NCI-H2171 treated with DMSO at 0.1 percent for 48 hours (cell line): ENCODE measurements around the gene TFCP2L1.
A peak's percentile ranks its signal among the peaks of the same experiment; 100 is the strongest.

Experiments used
- DNase-seq: peaks from one replicate; lab custom pipeline; 2025; lab: John Stamatoyannopoulos, UW

Gene TFCP2L1

DNA sequence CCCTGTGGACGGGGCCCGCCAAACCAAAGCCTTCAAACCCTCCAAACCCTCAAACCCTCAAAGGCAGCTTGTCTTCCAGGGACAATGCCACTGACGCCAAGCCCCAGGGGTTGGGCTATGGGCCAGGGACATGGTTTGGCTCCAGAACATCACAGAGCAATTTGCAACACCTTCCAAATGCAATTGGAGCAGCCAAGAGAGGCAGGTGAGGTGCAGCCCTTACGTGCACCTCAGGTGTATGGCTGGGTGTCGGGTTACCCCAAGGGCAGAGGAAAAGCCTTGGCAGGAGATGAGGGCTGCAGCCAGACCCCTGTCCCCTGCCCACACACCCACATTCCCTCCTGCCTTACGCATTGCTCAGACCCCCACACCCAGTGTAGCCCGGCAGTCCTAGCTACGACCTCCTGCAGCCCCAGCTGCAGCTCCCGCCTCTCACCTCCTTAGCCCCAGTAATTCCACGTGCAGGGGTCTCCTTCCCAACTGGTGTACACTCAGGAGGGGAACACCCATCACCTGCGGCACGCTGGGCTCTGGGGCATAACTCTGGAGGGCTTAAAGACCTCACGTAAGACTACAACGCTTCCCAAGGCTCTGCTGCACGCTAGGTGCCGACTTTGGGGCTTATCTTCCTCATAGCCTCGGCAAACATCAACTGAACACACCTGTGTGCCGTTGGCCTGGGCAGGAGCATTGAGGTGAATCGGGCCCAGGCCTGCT, 88.7 kb downstream of the TFCP2L1 start:
- no peak for DNase-seq

DNA sequence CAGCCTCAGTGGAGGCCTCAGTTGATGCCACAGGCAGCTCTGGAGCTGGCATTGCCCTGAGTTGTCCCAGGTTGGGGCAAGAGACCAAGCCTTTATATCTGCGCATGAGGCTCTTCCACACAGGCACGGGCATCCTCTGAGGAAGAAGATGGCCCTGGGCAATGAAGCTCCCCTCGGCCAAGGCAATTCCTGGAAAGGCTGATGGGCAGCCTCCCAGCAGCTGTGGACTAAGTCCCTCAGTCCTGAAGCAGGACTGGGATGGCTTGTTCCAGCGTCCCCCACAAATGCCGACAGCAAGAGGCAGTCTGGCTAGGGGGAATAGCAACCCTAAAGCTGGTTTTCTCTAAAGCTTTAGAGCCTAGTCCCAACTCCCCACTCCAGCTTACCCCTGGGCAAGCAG, 90.0 kb downstream of the TFCP2L1 start:
- DNase-seq: no peak

DNA sequence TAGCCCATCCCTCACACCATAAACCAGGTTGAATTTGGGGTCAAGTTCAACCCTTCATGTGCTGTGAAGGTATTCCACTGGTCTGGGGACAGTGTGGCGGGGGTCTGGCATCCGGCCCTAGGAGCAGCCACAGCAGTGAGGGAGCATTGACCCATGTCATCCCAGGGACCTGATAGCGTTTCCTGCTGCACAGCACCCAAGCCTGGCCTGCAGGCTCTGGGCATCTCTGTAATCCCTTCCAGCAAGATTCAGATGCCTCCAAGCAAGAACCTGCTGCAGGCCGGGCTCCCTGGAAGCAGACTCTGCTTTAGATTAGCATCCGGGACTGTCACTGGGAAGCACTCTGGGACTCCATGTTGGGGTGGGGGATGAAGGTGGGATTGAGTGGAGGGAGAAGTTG, 90.4 kb downstream of the TFCP2L1 start:
- no peak for DNase-seq

DNA sequence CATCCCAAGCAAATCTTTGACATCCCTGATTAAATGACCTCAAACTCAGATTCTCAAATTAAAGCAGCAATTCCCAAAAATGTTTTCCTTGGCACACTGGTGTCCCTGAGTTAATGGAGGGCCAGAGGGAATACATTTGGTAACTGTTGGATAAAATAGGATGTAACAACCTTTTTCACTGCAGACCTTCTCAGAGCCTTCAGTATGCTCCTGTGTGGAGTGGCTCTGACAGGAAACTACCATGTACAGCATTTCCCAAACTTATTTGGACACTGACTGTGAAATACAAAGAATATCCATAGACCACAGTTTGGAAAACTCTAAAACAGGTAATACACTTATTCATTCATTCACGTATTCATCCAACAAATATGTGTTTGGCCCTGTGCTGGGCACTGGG, 91.8 kb downstream of the TFCP2L1 start:
- DNase-seq: no peak

DNA sequence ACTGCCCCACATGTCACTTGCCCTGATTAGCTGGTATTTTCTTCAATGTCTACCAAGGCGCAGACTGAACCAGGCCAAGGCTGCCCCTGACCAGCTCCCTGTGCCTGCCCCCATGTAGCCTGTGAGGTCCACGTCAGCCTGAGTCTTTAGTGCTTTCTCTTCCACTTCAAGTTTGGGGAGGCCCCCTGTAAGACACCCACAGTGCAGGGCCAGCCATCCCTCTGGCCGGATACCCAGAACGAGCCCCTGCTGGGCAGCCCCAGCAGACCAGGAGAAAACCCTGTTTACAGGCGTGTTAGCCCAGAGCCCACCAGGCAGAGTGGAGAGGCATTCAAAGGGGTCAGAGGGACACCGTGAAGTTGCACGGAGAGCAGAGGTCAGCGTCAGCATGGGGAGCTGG, 92.4 kb downstream of the TFCP2L1 start:
- no peak for DNase-seq

DNA sequence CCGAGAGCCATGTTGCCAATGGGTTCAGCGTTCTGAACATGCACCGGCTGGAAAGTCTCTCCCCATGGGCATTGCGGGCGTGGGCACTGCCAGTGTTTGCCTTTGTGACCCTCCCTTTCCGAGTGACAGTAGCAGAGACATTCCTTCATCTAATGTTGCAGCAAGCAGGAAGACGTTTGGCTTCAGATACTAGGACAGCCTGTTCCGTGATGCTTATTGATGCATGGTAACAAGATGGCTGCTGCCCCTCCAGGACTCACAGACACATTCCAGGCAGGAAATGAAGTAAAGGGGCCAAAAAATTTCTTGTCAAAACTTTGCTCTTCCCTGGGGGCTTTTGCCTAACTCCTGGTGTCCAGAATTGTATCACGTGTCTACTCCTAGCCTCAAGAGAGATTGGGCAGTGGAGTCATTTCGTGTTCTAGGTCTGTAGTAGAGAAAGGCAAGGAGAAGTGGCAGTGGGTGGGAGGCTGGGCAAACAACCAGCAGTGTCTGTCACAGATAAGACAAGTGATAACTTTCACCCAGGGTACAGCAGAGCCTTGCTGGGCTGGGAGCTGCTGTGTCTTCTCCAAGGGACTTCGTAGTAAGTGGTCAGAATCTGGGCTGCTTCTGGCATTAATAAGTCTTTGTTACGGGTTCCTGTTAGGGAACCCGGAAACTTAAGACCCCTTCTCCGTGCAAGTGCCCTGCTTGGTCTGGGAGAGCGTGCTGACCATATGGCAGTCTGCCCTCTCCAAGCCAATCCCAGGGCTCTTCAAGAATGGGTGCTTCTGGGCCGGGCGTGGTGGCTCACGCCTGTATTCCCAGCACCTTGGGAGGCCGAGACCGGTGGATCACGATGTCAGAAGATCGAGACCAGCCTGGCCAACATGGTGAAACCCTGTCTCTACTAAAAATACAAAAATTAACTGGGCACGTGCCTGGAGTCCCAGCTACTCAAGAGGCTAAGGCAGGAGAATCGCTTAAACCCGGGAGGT, 93.5 kb downstream of the TFCP2L1 start:
- DNase-seq: no peak

DNA sequence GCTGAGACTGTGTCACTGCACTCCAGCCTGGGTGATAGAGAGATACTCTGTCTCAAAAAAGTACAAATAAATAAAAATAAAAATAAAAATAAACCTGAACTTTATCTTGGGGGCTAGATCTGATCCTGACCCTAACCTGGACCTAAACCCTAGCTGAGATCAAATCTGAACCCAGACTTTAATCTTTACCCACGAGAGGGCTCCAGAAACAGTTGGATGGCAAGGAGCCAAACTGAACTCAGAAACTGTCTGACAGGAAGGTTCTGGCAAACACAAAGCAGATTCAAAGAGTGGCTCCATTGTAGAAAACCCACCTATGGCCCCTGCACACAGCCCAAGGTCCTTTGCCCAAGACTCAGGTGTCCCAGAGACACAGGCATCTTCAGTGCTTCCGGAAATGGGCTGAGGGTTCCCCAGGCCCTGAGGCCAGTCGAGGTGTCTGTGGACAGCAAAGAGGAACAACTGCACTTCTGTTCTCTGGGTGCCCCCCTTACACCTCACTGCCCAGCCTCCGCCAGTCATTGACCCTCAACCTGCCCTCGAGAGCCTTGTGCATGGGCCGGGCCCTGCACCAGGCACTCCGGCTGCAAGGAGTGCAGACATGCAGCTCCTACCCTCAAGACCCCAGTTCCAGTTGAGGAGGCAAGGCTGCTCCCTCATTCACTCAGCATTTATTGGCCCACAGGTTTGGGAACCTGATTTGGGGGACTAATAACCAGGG, 95.2 kb downstream of the TFCP2L1 start:
- DNase-seq: no peak

DNA sequence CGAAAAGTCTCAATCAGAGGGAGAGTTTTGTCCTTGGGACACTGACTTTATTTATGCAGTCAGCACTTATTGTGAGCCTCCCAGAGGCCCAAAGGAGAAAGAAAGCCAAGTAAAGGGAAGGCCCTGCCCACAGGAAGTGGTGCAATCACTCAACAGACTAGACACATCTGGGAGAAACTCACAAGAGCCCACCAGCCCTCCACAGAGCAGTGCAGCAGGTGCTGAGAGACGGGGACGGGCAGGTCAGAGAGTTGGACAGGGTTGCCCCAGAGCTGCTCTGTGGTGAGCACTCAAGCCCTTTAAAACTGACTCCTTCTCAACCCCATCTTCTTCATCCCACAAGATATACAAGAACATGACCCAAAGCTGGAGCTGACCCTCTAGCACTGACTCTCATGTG, 96.0 kb downstream of the TFCP2L1 start:
- no peak for DNase-seq

DNA sequence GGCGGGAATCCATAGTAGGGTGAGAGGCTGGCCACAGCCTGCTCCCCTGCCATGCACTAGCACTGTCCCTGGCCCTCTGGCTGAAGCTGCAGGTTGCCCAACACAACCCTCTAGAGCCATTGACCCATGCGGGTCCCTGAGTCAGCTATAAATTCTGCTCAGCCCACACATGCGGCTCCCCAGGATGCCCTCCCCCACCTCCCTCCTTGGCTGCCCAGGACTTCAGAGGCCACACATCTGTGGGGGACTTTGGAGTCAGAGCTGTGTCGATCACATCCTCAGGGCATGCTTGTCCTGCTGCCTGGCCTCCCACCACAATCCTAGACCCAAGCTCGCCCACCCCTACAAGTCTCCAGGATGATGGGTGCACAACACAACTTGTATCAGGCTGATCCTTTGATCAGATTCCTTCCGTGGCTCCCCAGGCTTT, 97.0 kb downstream of the TFCP2L1 start:
- DNase-seq: no peak

DNA sequence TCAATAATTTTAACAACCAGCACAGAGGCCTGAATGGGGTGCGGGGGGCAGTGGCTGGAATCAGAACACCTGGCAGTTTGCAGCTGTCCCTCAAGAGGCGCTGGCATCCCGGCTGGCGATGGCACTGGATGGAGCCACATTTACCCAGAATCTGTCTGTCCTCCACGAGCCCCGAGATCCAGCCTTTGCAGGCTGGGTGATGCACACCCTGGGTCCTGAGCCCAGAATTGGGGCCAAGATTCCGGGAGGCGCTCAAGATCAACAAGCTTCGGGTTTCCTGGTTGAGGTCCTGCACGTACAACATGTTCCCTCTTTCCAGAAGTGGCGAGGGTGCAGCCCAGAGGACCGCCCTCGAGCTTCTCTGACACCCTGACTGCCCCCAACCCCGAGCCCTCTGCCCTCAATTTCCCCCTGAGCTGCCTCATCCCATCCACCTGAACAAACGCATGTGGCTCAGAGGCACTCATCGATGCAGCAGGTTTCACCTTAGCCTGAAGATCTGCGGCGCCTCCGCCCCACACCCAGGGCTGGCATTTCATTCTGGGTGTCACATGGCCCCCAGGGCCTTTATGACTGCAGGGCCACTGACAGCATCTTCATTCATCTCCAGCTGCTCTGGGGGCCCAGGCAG, 97.5 kb downstream of the TFCP2L1 start:
- DNase-seq: no peak

DNA sequence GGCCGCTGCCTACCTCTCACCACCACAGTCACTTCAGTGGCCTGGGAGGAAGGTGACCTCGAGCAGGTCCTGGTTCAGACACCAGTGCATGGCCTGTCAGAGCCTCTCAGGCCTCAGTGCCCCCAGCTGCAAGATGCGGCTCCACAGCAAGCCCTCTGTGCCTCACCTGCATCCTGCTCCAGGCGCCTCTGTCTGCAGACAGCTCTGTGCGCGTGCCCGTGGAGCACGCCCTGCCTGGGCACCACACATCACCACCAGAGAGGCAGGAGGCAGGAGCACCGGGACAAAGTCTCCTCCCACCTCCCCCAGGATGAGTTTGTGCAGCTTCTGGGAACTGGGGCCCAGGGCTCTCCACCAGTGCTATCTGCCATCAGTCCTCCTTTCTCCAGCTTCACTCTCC, 98.7 kb downstream of the TFCP2L1 start:
- no peak for DNase-seq

DNA sequence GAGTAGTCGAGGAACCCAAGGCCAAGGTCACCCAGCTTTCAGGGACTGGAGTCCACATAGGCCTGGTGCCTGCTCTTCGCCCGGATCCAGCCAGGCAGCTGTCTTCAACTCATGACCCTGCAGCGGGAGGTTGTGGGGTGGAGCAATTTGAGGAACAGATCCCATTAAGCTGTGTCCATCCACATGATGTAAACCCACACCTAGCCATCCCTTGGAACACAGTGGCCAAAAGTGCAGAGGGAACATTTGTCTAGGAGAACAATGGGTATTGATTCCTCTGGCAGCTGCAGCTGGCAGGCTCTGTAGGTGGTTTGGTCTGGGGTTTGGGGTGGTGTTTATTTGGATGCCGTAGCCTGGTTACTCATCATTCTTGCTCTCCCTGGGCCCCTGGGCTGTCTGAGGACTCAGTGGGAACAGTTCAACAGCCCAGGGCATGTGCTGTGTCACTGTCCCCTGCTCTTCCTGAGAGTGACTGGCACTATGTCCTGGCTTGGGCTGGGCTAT, 99.4 kb downstream of the TFCP2L1 start:
- DNase-seq: peak; percentile 30

DNA sequence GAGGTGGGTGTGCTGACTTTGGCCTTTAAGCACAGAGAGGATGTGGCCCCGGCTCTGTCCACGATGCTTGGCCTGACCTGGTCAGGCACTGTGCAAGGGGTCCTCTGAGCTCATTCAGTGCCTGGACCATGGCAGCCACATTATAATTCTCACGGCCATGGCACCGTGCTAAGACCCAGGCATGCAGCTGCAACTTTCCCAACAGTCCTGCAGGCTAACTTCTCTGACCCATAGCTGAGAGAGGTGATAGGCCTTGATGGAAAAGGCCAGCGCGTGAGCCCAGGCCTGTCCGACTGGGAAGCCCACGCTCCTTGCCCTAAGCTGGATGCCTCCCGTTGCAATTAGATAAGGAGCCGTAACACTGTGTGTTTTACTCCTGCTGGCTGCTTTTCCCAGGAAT, 99.9 kb downstream of the TFCP2L1 start:
- DNase-seq: no peak

DNA sequence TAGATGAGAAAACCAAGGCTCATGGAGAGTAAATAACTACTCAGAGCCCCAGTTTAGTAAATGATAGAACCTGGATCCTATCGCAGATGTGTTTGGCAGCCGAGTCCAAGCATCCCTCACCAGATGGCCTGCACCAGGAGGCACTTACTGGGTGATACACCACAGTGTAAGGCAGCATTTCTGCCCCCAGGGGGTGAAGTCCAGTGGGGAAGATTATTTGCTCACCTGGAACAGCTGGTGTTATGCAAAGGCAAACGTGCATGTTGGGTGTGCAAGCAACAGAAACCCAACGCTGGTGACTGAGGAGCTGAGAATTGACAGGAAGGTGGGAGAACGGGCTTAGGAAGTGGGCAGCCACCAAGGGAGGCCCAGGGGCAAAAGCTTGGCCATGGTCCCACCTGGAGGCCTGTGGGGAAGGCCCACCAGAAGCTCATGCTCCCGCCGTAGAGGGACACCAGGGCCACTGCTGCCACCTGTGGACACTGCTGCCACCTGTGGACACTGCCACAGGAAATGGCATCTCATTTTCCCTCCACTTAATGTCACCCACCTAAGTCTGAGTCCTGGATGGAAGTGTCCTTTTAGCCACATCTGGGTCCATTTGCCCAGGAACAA, 100.6 kb downstream of the TFCP2L1 start:
- DNase-seq: peak; percentile 54

DNA sequence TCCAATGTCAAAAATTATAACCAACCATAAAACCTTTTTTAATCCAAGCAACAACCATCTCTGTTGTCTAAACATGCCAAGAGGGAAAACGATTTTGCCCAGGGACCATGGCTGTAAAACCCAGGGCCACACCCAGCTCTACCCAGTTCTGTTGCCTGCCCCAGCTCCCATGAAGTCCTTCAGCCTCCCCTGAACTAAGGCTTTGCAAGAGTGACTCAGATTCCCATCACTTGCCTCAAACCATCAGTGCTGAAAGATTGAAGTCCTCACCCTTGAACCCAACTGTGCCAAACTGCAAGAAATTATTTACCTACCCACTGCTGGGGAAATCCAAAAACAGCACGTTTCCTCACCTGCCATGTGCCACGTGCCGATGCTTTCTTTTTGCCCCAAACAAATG, 102.5 kb downstream of the TFCP2L1 start:
- no peak for DNase-seq

DNA sequence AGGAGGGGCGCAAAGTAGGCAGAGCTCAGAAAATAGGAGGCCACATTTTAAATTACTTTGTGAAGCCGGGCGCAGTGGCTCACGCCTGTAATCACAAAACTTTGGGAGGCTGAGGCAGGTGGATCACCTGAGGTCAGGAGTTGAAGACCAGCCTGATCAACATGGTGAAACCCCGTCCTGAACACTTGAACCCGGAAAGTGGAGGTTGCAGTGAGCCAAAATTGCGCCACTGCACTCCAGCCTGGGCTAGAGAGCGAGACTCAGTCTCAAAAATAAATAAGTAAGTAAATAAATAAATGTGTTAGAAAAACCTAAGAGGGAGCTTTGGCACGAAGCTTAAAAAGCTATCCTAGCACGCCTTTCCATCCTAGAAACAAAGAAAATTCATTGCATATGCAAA, 105.5 kb downstream of the TFCP2L1 start:
- DNase-seq: no peak

DNA sequence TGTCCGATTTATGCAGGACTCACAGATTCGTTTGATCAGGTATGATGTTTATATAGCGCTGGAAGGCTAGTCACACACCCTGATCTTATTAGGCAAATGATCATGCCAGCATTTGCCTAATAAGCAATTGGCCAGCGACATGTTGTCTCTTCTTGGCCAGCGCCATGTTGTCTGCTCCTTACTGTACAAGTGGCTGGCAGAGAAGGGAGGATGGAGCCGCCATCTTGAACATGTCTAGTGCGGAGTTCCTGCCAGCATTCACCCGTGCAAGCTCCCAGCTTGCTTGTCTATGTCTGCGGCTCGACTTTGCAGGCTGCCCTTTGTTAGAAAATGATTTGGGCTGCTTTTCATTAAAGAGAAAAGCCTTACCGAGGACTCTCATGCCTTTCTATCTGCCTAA, 106.3 kb downstream of the TFCP2L1 start:
- no peak for DNase-seq

DNA sequence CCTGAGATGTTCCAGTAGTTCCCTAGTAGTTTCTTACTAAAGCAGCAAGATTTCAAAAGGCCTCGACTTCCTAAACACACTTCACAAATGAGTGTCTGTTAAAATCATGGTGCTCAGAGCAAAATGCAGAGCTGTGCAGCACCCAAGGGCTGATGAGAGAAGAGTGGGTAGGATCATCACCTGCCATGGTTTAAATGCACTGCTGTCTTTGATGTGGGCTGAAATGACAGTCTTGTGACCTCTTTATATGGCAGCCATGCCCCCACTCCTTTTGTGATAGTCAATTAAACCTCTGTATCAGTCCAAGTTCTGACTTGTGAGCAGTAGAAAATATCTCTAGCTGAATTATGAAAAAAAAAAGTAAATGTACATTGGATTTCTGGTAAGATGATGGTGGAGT, 107.1 kb downstream of the TFCP2L1 start:
- no peak for DNase-seq

DNA sequence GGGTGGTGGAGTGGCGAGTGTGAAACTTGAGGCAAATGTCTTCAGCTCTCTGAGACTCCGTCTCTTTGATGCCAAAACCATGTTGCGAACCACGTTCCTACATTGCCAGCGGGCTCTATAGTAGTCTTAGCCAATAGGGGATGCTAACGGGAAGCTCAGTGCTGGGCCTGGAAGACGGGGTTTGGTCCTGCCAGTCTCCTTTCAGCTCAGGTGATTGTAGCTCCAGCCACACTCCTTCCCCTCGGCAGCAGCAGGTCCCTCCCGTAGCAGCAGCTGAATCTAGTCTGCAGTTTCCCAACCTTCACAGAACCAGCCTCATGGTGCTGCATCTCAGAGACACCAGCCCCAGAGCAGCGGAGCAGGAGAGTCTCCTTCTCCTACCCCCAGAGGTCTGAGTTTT, 109.7 kb downstream of the TFCP2L1 start:
- DNase-seq: no peak

DNA sequence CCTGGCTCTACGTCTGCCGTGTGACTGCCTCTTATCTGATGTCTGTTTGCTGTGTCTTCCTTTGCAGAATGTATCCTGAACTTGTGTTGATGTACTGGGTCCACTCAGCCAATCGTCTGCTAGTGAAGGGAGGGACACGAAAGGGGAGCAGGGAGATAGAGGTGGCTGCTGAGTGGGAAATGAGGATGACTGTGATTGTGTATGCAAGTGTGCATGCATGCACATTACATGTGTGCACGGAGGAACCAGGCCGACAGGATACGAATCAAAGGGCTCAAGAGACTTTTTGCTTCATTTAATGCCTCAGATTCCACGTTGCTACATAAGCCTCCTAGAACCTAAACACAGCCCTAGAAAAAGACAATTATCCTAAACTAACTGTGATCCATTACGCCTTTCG, 111.2 kb downstream of the TFCP2L1 start:
- no peak for DNase-seq

DNA sequence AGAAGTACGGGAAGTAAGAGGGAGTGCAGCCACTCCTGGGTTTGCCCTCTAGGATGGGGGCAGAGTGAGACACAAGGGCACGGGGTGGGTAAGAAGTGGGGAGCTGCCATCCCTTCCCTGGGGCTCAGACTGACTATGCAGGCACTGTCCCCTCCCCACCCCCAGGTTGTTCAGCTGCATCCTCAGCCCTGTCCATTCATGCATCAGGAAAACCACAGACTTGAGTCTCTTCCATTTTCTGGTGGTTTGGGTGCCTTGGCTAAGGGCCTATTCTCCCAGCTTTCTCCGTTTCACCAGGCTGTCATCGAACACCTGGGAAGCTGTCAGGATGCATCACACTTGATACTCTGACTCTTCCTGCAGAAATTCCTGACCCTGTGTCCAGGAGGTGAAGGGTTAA, 111.9 kb downstream of the TFCP2L1 start:
- no peak for DNase-seq

DNA sequence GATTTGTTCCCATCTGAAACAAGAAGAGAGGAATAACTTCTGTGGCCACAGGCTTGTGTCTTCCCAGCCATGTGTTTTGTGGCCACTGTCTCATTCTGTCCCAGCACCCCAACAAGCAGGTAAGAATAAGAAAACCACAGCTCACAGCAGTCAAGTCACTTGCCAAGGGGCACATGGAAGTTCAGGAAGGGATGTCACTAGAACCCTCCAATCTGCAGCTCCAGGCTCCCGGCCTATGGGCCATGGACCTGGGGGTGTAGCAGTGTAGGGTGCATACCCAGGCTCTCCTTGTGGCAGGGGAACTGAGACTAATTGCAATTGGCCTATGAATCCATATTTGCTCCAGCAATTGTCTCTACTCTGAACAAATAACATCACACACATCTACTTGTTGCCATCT, 112.5 kb downstream of the TFCP2L1 start:
- DNase-seq: no peak
